Fibroblast of lung (primary cell): Measurements from ENCODE around the gene PIK3CA. TPM values are rescaled to one million over a fixed set of nuclear protein-coding genes. Genes with fewer than 3 reads are reported as not detected.
A peak's percentile ranks its signal among the peaks of the same experiment; 100 is the strongest.

Experiments used
- DNase-seq, 2 donors: peaks; one replicate each; pipeline versions ENCODE4 v3.0.0 to v3.0.0-alpha.2; 2010; ENCODE audit warnings: low read depth in 2 of 2
- H2AFZ ChIP-seq: 2 replicates; pipeline ENCODE4 v1.5.1; 2012; ENCODE audit warnings: low read length, control low read depth, inconsistent platforms
- H3K27ac ChIP-seq: 2 replicates; pipeline ENCODE4 v1.5.1; 2011; ENCODE audit warnings: low read length, control low read depth; ENCODE audit not compliant: insufficient read depth
- H3K27me3 ChIP-seq: 2 replicates; pipeline ENCODE4 v1.5.1; 2011; ENCODE audit warnings: mild to moderate bottlenecking, low read length; ENCODE audit not compliant: control insufficient read depth, insufficient read depth
- H3K36me3 ChIP-seq: 2 replicates; pipeline ENCODE4 v1.5.1; 2011; ENCODE audit warnings: low read length; ENCODE audit not compliant: control insufficient read depth, insufficient read depth
- H3K4me1 ChIP-seq: 2 replicates; pipeline ENCODE4 v1.5.1; 2011; ENCODE audit warnings: low read length; ENCODE audit not compliant: control insufficient read depth, insufficient read depth; ENCODE audit errors: extremely low read depth
- H3K4me2 ChIP-seq: 2 replicates; pipeline ENCODE4 v1.5.1; 2011; ENCODE audit warnings: low read length, control low read depth; ENCODE audit not compliant: insufficient read depth; ENCODE audit errors: extremely low read depth
- H3K4me3 ChIP-seq, 4 experiments: fragments of 200-600 bp in 1 of 4; sonication (generic) in 1 of 4; replicated peaks in 1 of 4; 2 replicates each; pipeline ENCODE4 v1.5.1; 2011 to 2016; ENCODE audit warnings: low read length in 4 of 4, low read depth in 3 of 4, mild to moderate bottlenecking in 3 of 4, control low read depth in 2 of 4, inconsistent platforms in 1 of 4, mixed read lengths in 1 of 4; ENCODE audit not compliant: insufficient read depth in 1 of 4; ENCODE audit errors: control extremely low read depth in 1 of 4
- H3K79me2 ChIP-seq: 2 replicates; pipeline ENCODE4 v1.5.1; 2012; ENCODE audit warnings: mild to moderate bottlenecking, low read length, inconsistent platforms; ENCODE audit not compliant: control insufficient read depth, insufficient read depth
- H3K9ac ChIP-seq: 2 replicates; pipeline ENCODE4 v1.5.1; 2011; ENCODE audit warnings: mild to moderate bottlenecking, low read length, control low read depth; ENCODE audit not compliant: insufficient read depth
- H3K9me3 ChIP-seq: 2 replicates; pipeline ENCODE4 v1.5.1; 2012; ENCODE audit warnings: low read depth, low read length; ENCODE audit not compliant: control insufficient read depth, insufficient read depth
- H4K20me1 ChIP-seq: 2 replicates; pipeline ENCODE4 v1.5.1; 2011; ENCODE audit warnings: low read length; ENCODE audit not compliant: control insufficient read depth, insufficient read depth; ENCODE audit errors: extremely low read depth
- CTCF ChIP-seq, 2 donors: IDR thresholded peaks in 1 of 2; conservative IDR thresholded peaks in 1 of 2; 1 replicate in 1 of 2; 2 replicates in 1 of 2; pipeline ENCODE4 v1.5.1; 2011 to 2012; ENCODE audit warnings: low read length in 2 of 2, control low read depth in 1 of 2, inconsistent platforms in 1 of 2, low read depth in 1 of 2, mild to moderate bottlenecking in 1 of 2
- EZH2 ChIP-seq: IDR thresholded peaks from 2 replicates; pipeline ENCODE4 v1.5.1; 2012; ENCODE audit warnings: low read length, control low read depth, mild to moderate bottlenecking; ENCODE audit errors: missing control alignments
- polyA minus RNA-seq: library from RNA; depleted of rRNA, polyadenylated mRNA; stranded (reverse); fragments of >200 nt; gene quantifications from 2 replicates; pipeline ENCODE4 v1.2.3, GENCODE V29; 2011; ENCODE audit warnings: low replicate concordance
- polyA plus RNA-seq, 2 donors: library from polyadenylated mRNA; depleted of rRNA in 1 of 2; stranded (reverse) in 1 of 2; unstranded in 1 of 2; fragments of >200 nt; gene quantifications; 2 replicates each; pipeline ENCODE4 v1.2.1, GENCODE V29; 2011 to 2012; ENCODE audit warnings: missing spikeins in 1 of 2
- total RNA-seq: library from RNA; depleted of rRNA; stranded (reverse); fragments of >200 nt; gene quantifications from 2 replicates; pipeline ENCODE4 v1.2.1, GENCODE V29; 2014

PIK3CA gene
- total RNA-seq (24.7 and 28.9 TPM in 2 replicates), polyA plus RNA-seq (14.6 and 20.8 TPM in 2 replicates), polyA minus RNA-seq (1.8 and 3.4 TPM in 2 replicates)
- 12.1 and 16.1 TPM in 2 replicates for polyA plus RNA-seq (2012)

- H3K36me3 ChIP-seq, result no peaks in the 10 kb centered on the region
- H3K9ac ChIP-seq, result peak within 1 kb of the TSS; percentile 81
- H3K4me1 ChIP-seq, result peaks cover 2% of the 10 kb centered on the region
- H4K20me1 ChIP-seq, result no peaks in the 10 kb centered on the region
- H2AFZ ChIP-seq, result peak within 1 kb of the TSS; percentile 95
- no peaks in the 10 kb centered on the region for H3K27me3 ChIP-seq
- H3K4me2 ChIP-seq, result peak within 1 kb of the TSS; percentile 94
- peak; percentile 98 to 99 for DNase-seq
- H3K79me2 ChIP-seq, result peaks cover 44% of the 10 kb centered on the region
- TF ChIP-seq CTCF (conservative IDR thresholded peaks at IDR 0.05 in 1 of 2, IDR thresholded peaks at IDR 0.05 in 1 of 2; ENCODE audit: low read depth in 1 of 2, low read length in 2 of 2) (no peak), EZH2 (no peak)
- peak within 1 kb of the TSS; percentile 85 to 99 (median 91) for H3K4me3 ChIP-seq
- H3K9me3 ChIP-seq, result no peaks in the 10 kb centered on the region
- peak within 1 kb of the TSS; percentile 85 for H3K27ac ChIP-seq
Observed at GRCh38 chr3:179147873-179148615, at the start of gene PIK3CA. Gene PIK3CA, plus strand, starts transcription at chr3:179148357. Its CDS starts 50,469 bp downstream, at chr3:179198826.

GRCh38 chr3:179098388-179099077, 49.6 kb upstream of the PIK3CA start:
- no peaks in the 10 kb centered on the region for H4K20me1 ChIP-seq
- H2AFZ ChIP-seq, result peak overlapping the region; percentile 55
- peak overlapping the region; percentile 72 for H3K4me2 ChIP-seq
- peak; percentile 68 to 73 for DNase-seq
- no peaks in the 10 kb centered on the region for H3K79me2 ChIP-seq
- H3K4me3 ChIP-seq, result peak overlapping the region in 1 of 4 experiments; percentile 31
- no peaks in the 10 kb centered on the region for H3K27me3 ChIP-seq
- no peak for TF ChIP-seq EZH2
- TF ChIP-seq CTCF (conservative IDR thresholded peaks at IDR 0.05 in 1 of 2, IDR thresholded peaks at IDR 0.05 in 1 of 2; ENCODE audit: low read depth in 1 of 2, low read length in 2 of 2), result peak; percentile 12 to 46
- no peak overlapping the region for H3K27ac ChIP-seq
- H3K9ac ChIP-seq, result no peak overlapping the region
- H3K4me1 ChIP-seq, result peaks cover 6% of the 10 kb centered on the region
- H3K9me3 ChIP-seq, result no peaks in the 10 kb centered on the region
- H3K36me3 ChIP-seq, result no peaks in the 10 kb centered on the region

- Histone ChIP-seq H3K9me3 (no peaks in the 10 kb centered on the region), H3K27ac (no peak overlapping the region), H4K20me1 (no peaks in the 10 kb centered on the region), H3K9ac (no peak overlapping the region), H3K4me1 (peaks cover 6% of the 10 kb centered on the region), H3K4me3 (no peak overlapping the region), H2AFZ (peak overlapping the region; percentile 34), H3K4me2 (no peak overlapping the region), H3K36me3 (no peaks in the 10 kb centered on the region), H3K27me3 (no peaks in the 10 kb centered on the region), H3K79me2 (no peaks in the 10 kb centered on the region)
- peak; percentile 10 to 22 for DNase-seq
- no peak for TF ChIP-seq EZH2
- no peak for TF ChIP-seq CTCF (conservative IDR thresholded peaks at IDR 0.05 in 1 of 2, IDR thresholded peaks at IDR 0.05 in 1 of 2; ENCODE audit: low read depth in 1 of 2, low read length in 2 of 2)
Observed at GRCh38 chr3:179100652-179101051, 47.5 kb upstream of the PIK3CA start.
